Stimulated activated CD4-positive, alpha-beta T cell treated with anti-CD3 and anti-CD28 coated beads, Interleukin-1b, Interleukin-23, amount 100 ng/mL, for 48 hours (primary cell): ENCODE results near the gene NPTX1.
"Not testable (repeated sequence)": the region's sequence is repeated elsewhere in the genome, so short reads cannot be mapped to it uniquely, and the experiment has no call there.

Source experiments
- DNase-seq: peaks from one replicate; pipeline ENCODE4 v3.0.0-alpha.2; 2020

Gene NPTX1

GRCh38 chr17:80475910-80476876 is at the start of gene NPTX1:
NPTX1 (minus strand) TSS chr17:80476607; CDS start chr17:80476446, 161 bp downstream.
- no peak for DNase-seq

- no peak for DNase-seq
Measured at GRCh38 chr17:80523956-80524712, 47.7 kb upstream of the NPTX1 start.

GRCh38 chr17:80523054-80523744 is 46.8 kb upstream of the NPTX1 start:
- DNase-seq: no peak

DNA sequence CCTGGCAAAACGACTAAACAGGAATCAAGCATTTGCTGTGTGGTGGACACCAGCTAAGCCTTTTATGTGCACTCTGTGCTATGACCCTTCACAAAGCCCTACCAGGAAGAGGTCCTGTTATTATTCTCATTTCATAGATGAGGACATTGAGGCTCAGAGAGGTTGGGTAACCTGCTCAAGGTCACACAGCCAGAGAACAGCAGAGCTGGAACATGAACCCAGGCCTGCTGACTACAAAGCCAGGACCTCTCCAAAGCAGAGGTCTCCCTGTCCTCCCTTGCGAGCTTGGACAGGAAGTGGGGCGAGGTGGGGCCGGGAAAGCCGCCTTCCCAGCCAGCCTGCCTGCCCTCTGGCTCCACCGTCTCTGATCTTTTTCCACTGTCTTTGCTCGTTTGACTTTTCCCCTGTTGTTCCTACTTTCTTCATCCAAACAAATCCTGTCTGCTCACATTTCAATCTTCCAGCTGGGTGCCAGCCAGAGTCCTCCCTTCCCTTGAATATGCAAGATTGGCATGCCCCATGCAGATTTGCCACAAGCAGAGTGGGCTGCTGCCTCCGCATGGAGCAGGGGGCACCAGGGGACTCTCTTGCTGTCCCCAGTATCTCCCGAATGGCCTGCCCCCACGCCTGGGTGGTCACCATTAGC is 44.5 kb upstream of the NPTX1 start:
- no peak for DNase-seq

GRCh38 chr17:80519091-80519781 is 42.8 kb upstream of the NPTX1 start:
- DNase-seq: no peak

DNA sequence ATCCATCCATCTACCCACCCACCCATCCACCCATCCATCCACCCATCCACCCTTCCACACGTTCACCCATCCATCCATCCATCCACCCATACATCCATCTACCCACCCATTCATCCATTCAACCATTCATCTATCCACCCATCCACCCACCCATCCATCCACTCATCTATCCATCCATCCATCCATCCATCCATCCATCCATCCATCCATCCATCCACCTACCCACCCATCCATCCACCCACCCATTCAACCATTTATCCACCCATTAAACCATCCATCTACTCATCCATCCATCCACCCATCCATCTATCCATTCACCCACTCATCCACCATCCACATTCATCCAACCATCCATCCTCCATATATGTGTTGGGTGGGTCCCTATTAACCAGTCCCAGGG is 42.0 kb upstream of the NPTX1 start:
- no peak for DNase-seq

GRCh38 chr17:80517641-80518040 is 41.2 kb upstream of the NPTX1 start:
- no peak for DNase-seq

- no peak for DNase-seq
Measured at GRCh38 chr17:80516171-80516932, 39.9 kb upstream of the NPTX1 start.

- DNase-seq: no peak
Measured at GRCh38 chr17:80513892-80514291, 37.5 kb upstream of the NPTX1 start.

DNA sequence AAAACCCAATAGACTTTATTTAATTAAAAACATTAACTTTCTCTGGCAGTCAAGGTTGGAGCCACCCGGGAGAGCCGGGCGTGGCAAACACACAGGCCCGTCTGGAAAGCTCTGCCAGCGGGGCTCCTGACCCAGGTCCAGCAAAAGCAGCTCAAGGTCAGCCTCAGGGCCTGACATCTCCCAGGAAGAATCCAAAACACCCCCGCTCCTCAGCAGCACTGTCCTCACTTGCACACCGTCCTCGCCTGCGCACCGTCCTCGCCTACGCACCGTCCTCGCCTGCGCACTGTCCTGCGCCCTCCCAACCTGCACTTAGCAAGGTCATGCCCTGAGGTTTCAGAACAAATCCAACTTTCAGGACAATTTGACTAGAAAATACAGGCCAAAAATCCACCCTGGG is 36.8 kb upstream of the NPTX1 start:
- no peak for DNase-seq

DNA sequence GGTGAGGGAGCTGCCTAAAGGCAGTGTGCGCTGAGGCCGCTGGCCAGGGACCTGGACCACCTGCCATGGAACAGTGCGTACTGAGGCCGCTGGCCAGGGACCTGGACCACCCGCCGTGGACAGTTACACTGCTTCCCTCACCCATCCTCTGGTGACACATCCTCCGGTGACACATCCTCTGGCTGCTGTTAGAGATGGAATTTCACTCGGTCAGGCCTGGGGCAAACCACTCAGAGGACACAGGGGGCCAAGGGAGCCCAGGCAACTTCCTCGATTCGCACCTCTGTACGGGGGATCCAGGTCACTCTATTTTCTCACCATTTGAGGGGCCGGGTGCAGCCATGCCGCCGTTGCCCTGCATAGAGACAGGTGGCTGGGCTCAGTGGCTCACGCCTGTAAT is 35.8 kb upstream of the NPTX1 start:
- DNase-seq: no peak

DNA sequence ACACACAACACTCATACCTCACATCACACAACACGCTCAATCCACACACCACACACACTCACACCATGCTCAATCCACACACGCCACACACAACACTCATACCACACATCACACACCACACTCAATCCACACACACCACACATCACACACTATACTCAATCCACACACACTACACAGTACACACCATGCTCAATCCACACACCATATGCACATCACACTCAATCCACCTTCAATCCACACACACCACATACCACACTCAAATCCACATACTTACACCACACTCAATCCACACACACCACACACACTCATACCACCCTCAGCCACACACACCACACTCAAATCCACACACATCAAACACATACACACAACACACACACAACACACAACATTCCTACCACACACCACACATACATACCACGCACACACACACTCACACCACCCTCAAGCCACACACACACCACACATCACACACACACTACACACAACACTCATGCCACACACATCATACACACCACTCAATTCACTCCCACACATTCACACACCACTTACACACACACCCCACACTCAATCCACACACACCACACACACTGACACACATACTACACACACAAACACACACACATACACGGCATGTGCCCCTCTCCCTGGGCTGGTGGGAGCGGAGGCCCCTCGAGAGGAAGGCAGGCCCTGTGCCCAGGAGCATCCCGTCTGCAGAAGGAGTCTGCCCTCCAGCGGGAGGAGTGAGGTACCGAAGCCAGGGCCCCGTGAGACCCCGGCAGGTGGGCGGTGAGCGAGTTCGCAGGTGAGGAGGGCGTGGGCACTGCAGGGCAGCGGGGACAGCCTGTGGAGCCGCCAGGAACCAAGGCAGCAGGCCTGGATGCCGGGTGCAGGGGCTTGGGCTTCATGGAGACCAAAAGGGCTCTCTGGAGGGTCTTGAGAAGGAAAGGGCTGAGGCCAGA is 35.1 kb upstream of the NPTX1 start:
- no peak for DNase-seq

DNA sequence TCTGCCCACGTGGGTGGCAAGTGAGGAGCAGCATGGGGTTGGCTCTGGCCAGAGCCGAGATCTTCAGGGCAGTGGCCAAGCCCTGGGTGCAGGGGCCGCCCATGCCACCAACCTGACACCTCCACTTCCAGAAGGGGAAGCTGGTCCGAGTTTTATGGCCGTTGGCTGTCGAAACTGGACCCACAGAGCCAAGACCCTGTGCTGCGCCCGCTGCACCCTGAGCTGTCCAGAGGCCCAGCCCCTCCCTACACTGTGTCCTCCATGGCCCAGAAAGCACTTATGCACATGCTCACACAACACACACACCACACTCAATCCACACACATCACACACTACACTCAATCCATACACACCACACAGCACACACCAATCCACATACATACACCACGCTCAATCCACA is 34.4 kb upstream of the NPTX1 start:
- no peak for DNase-seq

- DNase-seq: no peak
Measured at GRCh38 chr17:80510132-80510531, 33.7 kb upstream of the NPTX1 start.

DNA sequence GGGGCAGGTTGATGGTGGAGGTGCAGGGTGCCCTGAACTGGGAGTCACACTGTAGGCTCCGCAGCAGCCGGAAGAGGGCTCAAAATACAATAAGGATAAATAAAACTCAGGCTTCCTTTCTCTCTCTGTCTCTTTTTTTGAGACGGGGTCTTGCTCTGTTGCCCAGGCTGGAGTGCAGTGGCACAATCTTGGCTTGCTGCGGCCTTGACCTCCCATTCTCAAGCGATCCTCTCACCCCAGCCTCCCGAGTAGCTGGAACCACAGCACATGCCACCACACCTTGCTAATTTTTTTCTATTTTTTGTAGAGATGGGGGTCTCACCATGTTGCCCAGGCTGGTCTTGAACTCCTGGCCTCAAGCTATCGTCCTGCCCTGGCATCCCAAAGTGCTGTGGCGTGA is 32.9 kb upstream of the NPTX1 start:
- no peak for DNase-seq

DNA sequence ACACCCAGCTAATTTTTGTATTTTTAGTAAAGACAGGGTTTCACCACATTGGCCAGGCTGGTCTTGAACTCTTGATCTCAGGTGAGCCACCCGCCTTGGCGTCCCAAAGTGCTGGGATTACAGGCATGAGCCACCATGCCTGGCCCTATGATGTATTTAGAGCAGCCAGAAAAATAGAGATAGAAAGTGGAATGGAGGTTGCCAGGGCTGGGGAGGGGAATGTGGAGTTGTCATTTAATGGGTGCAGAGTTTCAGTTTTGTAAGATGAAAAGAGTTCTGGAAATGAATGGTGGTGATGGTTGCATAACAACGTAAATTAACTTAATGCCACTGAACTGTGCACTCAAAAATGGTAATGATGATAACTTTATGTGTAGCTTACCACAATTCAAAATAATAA is 31.6 kb upstream of the NPTX1 start:
- no peak for DNase-seq

DNA sequence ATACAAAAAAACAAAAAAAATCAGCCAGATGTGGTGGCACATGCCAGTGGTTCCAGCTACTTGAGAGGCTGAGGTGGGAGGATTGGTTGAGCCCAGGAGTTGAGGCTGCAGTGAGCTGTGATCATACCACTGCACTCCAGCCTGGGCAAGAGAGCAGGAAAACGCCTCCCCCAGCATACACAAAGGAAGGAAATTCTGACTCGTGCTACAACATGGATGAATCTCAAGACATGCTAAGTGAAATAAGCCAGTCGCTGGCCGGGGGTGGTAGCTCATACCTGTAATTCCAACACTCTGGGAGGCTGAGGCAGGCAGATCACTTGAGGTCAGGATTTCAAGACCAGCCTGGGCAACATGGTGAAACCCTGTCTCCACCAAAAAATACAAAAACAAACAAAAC is 30.8 kb upstream of the NPTX1 start:
- DNase-seq: not testable (repeated sequence)

DNA sequence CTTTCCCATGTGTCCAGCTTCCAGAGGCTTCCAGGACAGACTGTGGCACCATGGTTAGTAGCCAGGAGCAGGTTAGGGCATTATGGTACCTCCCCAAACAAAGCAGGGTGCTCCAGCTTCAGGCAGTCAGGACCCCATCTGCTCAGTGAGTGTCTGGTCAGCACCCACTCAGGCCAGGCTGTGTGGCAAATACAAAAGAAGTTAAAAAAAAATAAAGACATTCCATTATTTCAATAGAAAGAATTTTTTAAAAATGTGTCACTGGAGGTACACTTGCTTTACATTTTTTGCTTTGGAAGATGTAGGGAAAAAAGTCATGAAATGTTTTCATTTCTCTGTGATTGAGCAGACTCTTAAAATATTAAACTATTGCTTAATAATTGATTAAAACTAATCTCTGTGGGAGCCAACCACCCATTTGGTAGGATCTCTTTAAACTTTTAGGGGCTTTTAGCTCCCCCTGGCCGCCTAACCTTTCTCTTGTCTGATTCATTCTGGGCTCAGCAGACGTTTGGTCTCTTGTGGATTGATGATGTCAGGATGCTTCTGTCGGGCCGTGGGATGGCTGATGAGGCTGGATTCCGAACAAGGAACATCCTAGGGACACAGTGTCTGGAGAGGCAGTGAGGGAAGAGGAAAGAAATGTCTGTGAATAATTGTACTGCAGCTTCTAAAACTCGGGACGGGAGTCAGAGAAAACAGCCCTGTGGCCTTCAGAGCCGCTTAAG is 28.4 kb upstream of the NPTX1 start:
- DNase-seq: no peak

- no peak for DNase-seq
Measured at GRCh38 chr17:80503921-80504320, 27.5 kb upstream of the NPTX1 start.

DNA sequence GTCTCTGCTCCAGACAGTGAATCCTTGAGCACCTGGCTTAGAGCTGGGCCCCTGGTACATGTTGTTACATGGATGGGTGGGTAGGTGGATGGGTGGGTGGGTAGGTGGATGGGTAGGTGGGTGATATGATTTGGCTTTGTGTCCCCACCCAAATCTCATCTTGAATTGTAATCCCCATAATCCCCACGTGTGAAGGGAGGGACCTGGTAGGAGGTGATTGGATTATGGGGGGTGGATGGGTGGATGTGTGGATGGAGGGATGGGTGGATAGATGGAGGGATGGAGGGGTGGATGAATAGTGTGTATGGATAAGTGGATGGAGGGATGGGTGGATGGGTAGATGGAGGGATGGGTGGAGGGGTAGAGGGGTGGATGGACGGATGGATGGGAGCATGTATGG is 26.6 kb upstream of the NPTX1 start:
- no peak for DNase-seq
